Breast epithelium (tissue), 4 donors: ENCODE results near the gene SKAP1. TPM values are rescaled to one million over a fixed set of nuclear protein-coding genes. Genes with fewer than 3 reads are reported as not detected.
A peak's percentile ranks its signal among the peaks of the same experiment; 100 is the strongest.
"Not testable (repeated sequence)": the region's sequence is repeated elsewhere in the genome, so short reads cannot be mapped to it uniquely, and the experiment has no call there.

Experiments used
- DNase-seq, 2 donors: peaks; one replicate each; pipeline ENCODE4 v3.0.0-alpha.2; 2019; ENCODE audit warnings: low spot score in 2 of 2
- H3K27ac ChIP-seq, 2 donors: fragments of 200-600 bp; sonication (generic) in 1 of 2; one replicate each; pipeline ENCODE4 v1.5.1; 2016 to 2019; ENCODE audit warnings: mild to moderate bottlenecking in 1 of 2
- H3K27me3 ChIP-seq, 2 donors: fragments of 200-600 bp; sonication (generic) in 1 of 2; one replicate each; pipeline versions ENCODE4 v1.5.1 to v1.6.0; 2017 to 2019; ENCODE audit warnings: control low read depth in 1 of 2, mild to moderate bottlenecking in 1 of 2
- H3K36me3 ChIP-seq: fragments of 200-600 bp; one replicate; pipeline ENCODE4 v1.5.1; 2019
- H3K4me1 ChIP-seq, 2 donors: fragments of 200-600 bp; sonication (generic); one replicate each; pipeline ENCODE4 v1.5.1; 2016 to 2019; ENCODE audit warnings: control low read depth in 1 of 2
- H3K4me3 ChIP-seq, 3 donors: fragments of 200-600 bp; sonication (generic); 1 replicate in 2 of 3; 2 replicates in 1 of 3; pipeline ENCODE4 v1.5.1; 2016 to 2019; ENCODE audit warnings: mild to moderate bottlenecking in 3 of 3, moderate library complexity in 2 of 3
- H3K9me3 ChIP-seq, 2 donors: fragments of 200-600 bp; sonication (generic) in 1 of 2; one replicate each; pipeline ENCODE4 v1.5.1; 2016 to 2019; ENCODE audit warnings: control low read depth in 1 of 2
- CTCF ChIP-seq, 3 donors: fragments of 450-650 bp; IDR thresholded peaks; one replicate each; pipeline ENCODE4 v1.5.1; 2016 to 2017; ENCODE audit warnings: antibody characterized with exemption in 3 of 3, mild to moderate bottlenecking in 3 of 3, moderate library complexity in 3 of 3
- POLR2A ChIP-seq: fragments of 450-650 bp; IDR thresholded peaks from one replicate; pipeline ENCODE4 v1.6.1; 2016; ENCODE audit warnings: antibody characterized with exemption, mild to moderate bottlenecking, moderate library complexity
- POLR2AphosphoS5 ChIP-seq, 3 donors: sonication (generic); formaldehyde crosslinking; IDR thresholded peaks; one replicate each; pipeline ENCODE4 v1.6.1; 2017; ENCODE audit warnings: antibody characterized with exemption in 3 of 3
- intact Hi-C: fragments of 100-400 bp; cut with DNase I; formaldehyde crosslinking; loops from one replicate; pipeline ENCODE4 v1.15.1; 2023; ENCODE audit warnings: low total_unique reads
- total RNA-seq, 3 donors: library from RNA; depleted of rRNA; stranded (reverse); fragments of >200 nt; gene quantifications; one replicate each; pipeline ENCODE4 v1.1.0, GENCODE V29; 2016

SKAP1 gene
- total RNA-seq, 3 donors from 2014 or later = 1.1 to 7.5 (median 5.9) TPM

DNA sequence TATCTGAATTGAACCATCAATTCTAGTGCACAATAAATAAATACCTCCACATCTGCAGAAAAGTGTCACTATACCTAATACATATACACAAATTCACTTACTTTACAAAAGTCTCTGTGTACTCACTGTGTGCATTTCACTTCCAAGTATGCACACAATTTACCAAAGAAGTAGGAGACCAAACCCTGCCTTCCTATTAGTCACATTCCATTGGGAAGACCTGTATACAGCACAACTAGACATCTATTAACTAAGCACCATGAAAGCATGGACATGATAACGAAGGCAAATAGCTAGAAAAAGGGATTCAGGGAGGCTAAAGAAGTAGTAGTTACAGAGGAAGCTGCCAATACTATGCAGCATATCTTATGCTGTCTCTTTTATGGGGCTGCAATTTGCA, 183.0 kb downstream of the SKAP1 start:
- Histone ChIP-seq H3K36me3 (no peaks in the 10 kb centered on the region), H3K27me3 (no peaks in the 10 kb centered on the region), H3K4me1 (no peaks in the 10 kb centered on the region), H3K27ac (no peak overlapping the region), H3K4me3 (no peak overlapping the region), H3K9me3 (no peaks in the 10 kb centered on the region)
- DNase-seq = no peak
- TF ChIP-seq POLR2AphosphoS5 (IDR thresholded peaks at IDR 0.05) = no peak
- TF ChIP-seq CTCF (IDR thresholded peaks at IDR 0.05) = no peak
- TF ChIP-seq POLR2A = no peak
- intact Hi-C loops = loop anchor here (10.0 kb wide), 1 partner anchor 218 kb away; no protein-coding TSS in a partner anchor

DNA sequence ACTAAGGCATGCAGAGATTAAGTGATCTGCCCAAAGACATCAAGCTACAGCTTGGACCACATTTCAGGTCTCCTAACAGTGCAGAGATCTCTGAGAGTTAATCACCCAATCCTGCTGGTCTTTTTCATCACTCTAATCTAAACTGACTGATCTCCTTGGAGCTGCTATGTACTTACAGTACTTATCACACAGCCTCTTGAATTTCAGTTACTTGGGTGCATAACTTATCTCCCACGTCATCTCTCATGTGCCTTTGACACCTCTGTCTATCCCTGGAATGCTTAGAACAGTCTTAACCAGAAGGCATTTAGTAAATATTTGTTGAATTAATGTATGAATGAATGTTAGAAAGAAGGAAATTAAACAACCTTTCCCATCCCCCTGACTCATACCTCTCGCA, 183.4 kb downstream of the SKAP1 start:
- Histone ChIP-seq H3K9me3 (no peaks in the 10 kb centered on the region), H3K4me3 (no peak overlapping the region), H3K36me3 (no peaks in the 10 kb centered on the region), H3K27me3 (no peaks in the 10 kb centered on the region), H3K4me1 (no peaks in the 10 kb centered on the region), H3K27ac (no peak overlapping the region)
- TF ChIP-seq POLR2A = no peak
- TF ChIP-seq CTCF (IDR thresholded peaks at IDR 0.05) = no peak
- TF ChIP-seq POLR2AphosphoS5 (IDR thresholded peaks at IDR 0.05) = no peak
- intact Hi-C loops = loop anchor here (10.0 kb wide), 1 partner anchor 218 kb away; no protein-coding TSS in a partner anchor
- no peak for DNase-seq

GRCh38 chr17:48245465-48246033, 184.5 kb downstream of the SKAP1 start:
- H3K4me1 ChIP-seq = peaks cover 0 to 10% of the 10 kb centered on the region in 2 donors
- H3K27me3 ChIP-seq, H3K9me3 ChIP-seq, H3K36me3 ChIP-seq, H3K4me3 ChIP-seq, DNase-seq, H3K27ac ChIP-seq: not testable (repeated sequence)
- intact Hi-C loops = loop anchor here (10.0 kb wide), 1 partner anchor 219 kb away; no protein-coding TSS in a partner anchor

GRCh38 chr17:48244814-48245213, 185.2 kb downstream of the SKAP1 start:
- no peak for TF ChIP-seq POLR2A
- no peak for DNase-seq
- H3K27ac ChIP-seq = no peak overlapping the region

DNA sequence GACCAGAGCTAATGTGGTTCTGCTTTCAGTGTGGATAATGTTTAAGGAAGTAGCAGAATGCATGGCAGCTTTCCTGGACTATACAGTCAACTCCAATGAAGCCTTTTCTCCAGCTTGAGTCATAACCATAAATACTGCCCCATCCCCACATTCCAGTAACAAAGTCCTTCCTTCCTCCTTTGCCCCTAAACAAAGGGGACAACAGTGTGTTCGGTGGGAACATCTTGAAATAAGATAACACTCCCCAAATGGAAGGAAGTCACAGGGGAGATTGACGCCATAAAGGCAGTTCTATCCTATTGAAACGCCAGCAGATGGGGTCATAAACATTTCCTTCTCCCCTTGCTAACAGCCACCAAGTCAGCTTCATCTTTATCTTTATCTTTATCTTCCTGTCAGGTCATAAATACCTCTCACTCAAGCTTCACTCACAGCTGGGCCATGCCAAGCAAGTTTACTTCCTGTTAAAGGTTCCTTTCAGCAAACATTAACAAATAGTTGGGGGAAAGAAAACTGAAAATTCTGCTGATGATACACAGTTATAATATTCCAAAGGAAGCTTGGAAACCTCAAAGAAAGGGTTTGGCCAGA, 185.8 kb downstream of the SKAP1 start:
- no peaks in the 10 kb centered on the region for H3K27me3 ChIP-seq
- no peak for TF ChIP-seq POLR2A
- TF ChIP-seq POLR2AphosphoS5 (IDR thresholded peaks at IDR 0.05) = no peak
- TF ChIP-seq CTCF (IDR thresholded peaks at IDR 0.05) = no peak
- H3K36me3 ChIP-seq = no peaks in the 10 kb centered on the region
- no peak overlapping the region for H3K4me3 ChIP-seq
- intact Hi-C loops = loop anchor here (10.0 kb wide), 1 partner anchor 221 kb away; no protein-coding TSS in a partner anchor
- no peak overlapping the region for H3K27ac ChIP-seq
- H3K4me1 ChIP-seq = peaks cover 0 to 16% of the 10 kb centered on the region in 2 donors
- H3K9me3 ChIP-seq = no peaks in the 10 kb centered on the region
- no peak for DNase-seq

More at GRCh38 chr17:48244814-48245213, 185.2 kb downstream of the SKAP1 start:
- H3K9me3 ChIP-seq = no peaks in the 10 kb centered on the region
- no peaks in the 10 kb centered on the region for H3K27me3 ChIP-seq
- H3K36me3 ChIP-seq = no peaks in the 10 kb centered on the region
- intact Hi-C loops = loop anchor here (10.0 kb wide), 1 partner anchor 220 kb away; no protein-coding TSS in a partner anchor
- H3K4me3 ChIP-seq = no peak overlapping the region
- peaks cover 0 to 16% of the 10 kb centered on the region in 2 donors for H3K4me1 ChIP-seq

DNA sequence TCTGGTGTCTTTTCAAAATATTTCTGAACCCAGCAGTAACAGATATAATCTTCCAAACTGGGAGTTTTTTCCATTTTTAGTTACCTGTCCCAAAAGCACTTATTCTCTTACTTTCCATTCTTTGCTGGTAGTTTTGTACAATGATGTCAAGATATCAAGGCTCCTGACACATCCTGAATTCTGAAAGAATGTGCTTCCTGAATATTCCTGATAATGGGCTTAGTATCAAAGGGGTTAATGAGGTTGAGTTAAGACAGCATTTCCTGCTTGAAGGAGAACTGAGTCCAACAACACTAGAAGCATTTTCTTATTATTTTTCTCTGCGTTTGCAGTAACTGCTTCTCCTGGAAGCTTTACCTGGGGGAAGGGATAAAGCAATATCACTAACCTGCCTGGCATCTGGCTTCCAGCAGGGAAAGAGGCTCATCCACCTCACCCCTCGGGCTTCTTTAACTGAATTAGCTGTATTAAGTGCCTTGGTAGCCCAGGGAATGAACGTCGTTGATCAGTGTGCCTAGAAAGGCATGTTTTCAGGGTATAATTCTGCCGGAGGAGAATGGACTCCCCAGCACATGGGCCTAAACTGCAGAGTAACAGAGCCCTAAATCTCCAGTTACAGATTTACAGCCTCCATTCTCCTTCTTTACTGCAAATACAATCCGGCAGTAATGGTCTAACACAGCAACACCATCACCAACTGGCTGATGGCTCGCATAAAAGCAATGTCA, 188.1 kb downstream of the SKAP1 start:
- intact Hi-C loops = loop anchor here (10.0 kb wide), 1 partner anchor 223 kb away; no protein-coding TSS in a partner anchor
- H3K27ac ChIP-seq = peak overlapping the region; percentile 52 to 68
- no peak for TF ChIP-seq CTCF (IDR thresholded peaks at IDR 0.05)
- no peak for TF ChIP-seq POLR2AphosphoS5 (IDR thresholded peaks at IDR 0.05)
- TF ChIP-seq POLR2A = no peak

More for the DNA sequence above, 188.1 kb downstream of the SKAP1 start:
- H3K4me3 ChIP-seq = no peak overlapping the region
- H3K27me3 ChIP-seq = no peaks in the 10 kb centered on the region
- no peaks in the 10 kb centered on the region for H3K9me3 ChIP-seq
- H3K36me3 ChIP-seq = no peaks in the 10 kb centered on the region
- H3K4me1 ChIP-seq = peaks cover 0 to 16% of the 10 kb centered on the region in 2 donors
- no peak for DNase-seq
